Panc1 (cell line): ENCODE data around the gene TEX264. TPM values are rescaled to one million over a fixed set of nuclear protein-coding genes. Genes with fewer than 3 reads are reported as not detected.

Experiments used
- ATAC-seq: fragments of 200-7000 bp; cut with Tn5 transposase; 2 replicates; pipeline ENCODE4 v1.9.1; 2020; ENCODE audit warnings: mild to moderate bottlenecking, moderate library complexity
- BruUV-seq: library from RNA; stranded (reverse); fragments of 400-500 nt; replicated peaks from 2 replicates; lab custom pipeline; 2021; lab: Mats Ljungman, UMichigan
- CTCF ChIA-PET: fragments of 300-600 bp; sonication (Branson Sonifier 250); formaldehyde crosslinking; loops from one replicate; lab custom pipeline; 2022; ENCODE audit warnings: antibody characterized with exemption; lab: Charles Lee
- POLR2A ChIA-PET: fragments of 300-600 bp; sonication (Branson Sonifier 250); formaldehyde crosslinking; loops from one replicate; lab custom pipeline; 2022; ENCODE audit warnings: antibody characterized with exemption; lab: Charles Lee
- DNase-seq: peaks from one replicate; pipeline ENCODE4 v3.0.0-alpha.2; 2010; ENCODE audit warnings: low read depth, low spot score
- H3K27ac ChIP-seq: 2 replicates; pipeline ENCODE4 v1.5.1; 2011; ENCODE audit warnings: mild to moderate bottlenecking, low read length, inconsistent platforms
- H3K27me3 ChIP-seq: fragments of 200-500 bp; sonication (Bioruptor generic); 2 replicates; pipeline ENCODE4 v1.6.0; 2014; ENCODE audit warnings: low read length, inconsistent platforms; ENCODE audit not compliant: control insufficient read depth, insufficient read depth
- H3K36me3 ChIP-seq: fragments of 200-500 bp; sonication (Bioruptor generic); 2 replicates; pipeline ENCODE4 v1.5.1; 2014; ENCODE audit warnings: inconsistent platforms, mild to moderate bottlenecking, low read length, moderate library complexity; ENCODE audit not compliant: control insufficient read depth, insufficient read depth
- H3K4me1 ChIP-seq: 2 replicates; pipeline ENCODE4 v1.5.1; 2011; ENCODE audit warnings: inconsistent platforms, mild to moderate bottlenecking, low read length, moderate library complexity; ENCODE audit not compliant: control insufficient read depth, insufficient read depth
- H3K4me3 ChIP-seq, 2 experiments: 2 replicates each; pipeline ENCODE4 v1.5.1; 2011 to 2012; ENCODE audit warnings: low read depth in 2 of 2, low read length in 2 of 2, mild to moderate bottlenecking in 2 of 2, inconsistent platforms in 1 of 2, moderate library complexity in 1 of 2
- H3K9me3 ChIP-seq: fragments of 200-500 bp; sonication (Bioruptor generic); 2 replicates; pipeline ENCODE4 v1.5.1; 2014; ENCODE audit warnings: low read depth, mild to moderate bottlenecking, inconsistent platforms, low read length, moderate library complexity; ENCODE audit not compliant: control insufficient read depth, insufficient read depth
- POLR2AphosphoS5 ChIP-seq: IDR thresholded peaks from 2 replicates; pipeline ENCODE4 v1.6.1; 2012; ENCODE audit warnings: mild to moderate bottlenecking, low read depth, low read length, moderate library complexity
- SIN3A ChIP-seq: IDR thresholded peaks from 2 replicates; pipeline ENCODE4 v1.6.1; 2012; ENCODE audit warnings: low read depth, mild to moderate bottlenecking, low read length, moderate library complexity, borderline replicate concordance; ENCODE audit not compliant: insufficient read depth
- TCF7L2 ChIP-seq: IDR thresholded peaks from 2 replicates; pipeline ENCODE4 v1.6.1; 2011; ENCODE audit warnings: mild to moderate bottlenecking, low read depth, low read length, inconsistent platforms
- in situ Hi-C: cut with HindIII; loops from 2 replicates; pipeline ENCODE4 v1.10.0; 2016; ENCODE audit warnings: low sequenced_read_pairs, low pct_unique_long_range_greater_than_20kb
- intact Hi-C: fragments of 100-400 bp; cut with micrococcal nuclease; formaldehyde crosslinking; loops from one replicate; pipeline ENCODE4 v1.10.0; 2022; ENCODE audit not compliant: unreplicated experiment
- total RNA-seq: library from RNA; stranded (reverse); gene quantifications from one replicate; pipeline ENCODE4 v1.2.1, GENCODE V29; 2021; ENCODE audit not compliant: unreplicated experiment
- TF ChIP-seq, protein P1 (sequence below), 2 experiments: IDR thresholded peaks; 2 replicates each; pipeline ENCODE4 v1.6.1; 2011 to 2012; ENCODE audit warnings: low read depth in 2 of 2, control low read depth in 1 of 2, low read length in 1 of 2, mild to moderate bottlenecking in 1 of 2, moderate library complexity in 1 of 2; ENCODE audit not compliant: insufficient read depth in 1 of 2
- TF ChIP-seq, protein P2 (sequence below): fragments of 450-650 bp; IDR thresholded peaks from 2 replicates; pipeline ENCODE4 v1.5.1; 2017; ENCODE audit warnings: mild to moderate bottlenecking

Gene TEX264
- total RNA-seq, 1 experiment from 2014 or later: 45.8 TPM

- no peaks in the 10 kb centered on the region for H3K27me3 ChIP-seq
- no peaks in the 10 kb centered on the region for H3K4me1 ChIP-seq
- no TSS peak for BruUV-seq
- DNase-seq: no peak
- POLR2A ChIA-PET: no interaction called here
- ATAC-seq: no peak
- TF ChIP-seq POLR2AphosphoS5 (no peak), SIN3A (no peak), TCF7L2 (no peak)
- TF ChIP-seq, protein P1, sequence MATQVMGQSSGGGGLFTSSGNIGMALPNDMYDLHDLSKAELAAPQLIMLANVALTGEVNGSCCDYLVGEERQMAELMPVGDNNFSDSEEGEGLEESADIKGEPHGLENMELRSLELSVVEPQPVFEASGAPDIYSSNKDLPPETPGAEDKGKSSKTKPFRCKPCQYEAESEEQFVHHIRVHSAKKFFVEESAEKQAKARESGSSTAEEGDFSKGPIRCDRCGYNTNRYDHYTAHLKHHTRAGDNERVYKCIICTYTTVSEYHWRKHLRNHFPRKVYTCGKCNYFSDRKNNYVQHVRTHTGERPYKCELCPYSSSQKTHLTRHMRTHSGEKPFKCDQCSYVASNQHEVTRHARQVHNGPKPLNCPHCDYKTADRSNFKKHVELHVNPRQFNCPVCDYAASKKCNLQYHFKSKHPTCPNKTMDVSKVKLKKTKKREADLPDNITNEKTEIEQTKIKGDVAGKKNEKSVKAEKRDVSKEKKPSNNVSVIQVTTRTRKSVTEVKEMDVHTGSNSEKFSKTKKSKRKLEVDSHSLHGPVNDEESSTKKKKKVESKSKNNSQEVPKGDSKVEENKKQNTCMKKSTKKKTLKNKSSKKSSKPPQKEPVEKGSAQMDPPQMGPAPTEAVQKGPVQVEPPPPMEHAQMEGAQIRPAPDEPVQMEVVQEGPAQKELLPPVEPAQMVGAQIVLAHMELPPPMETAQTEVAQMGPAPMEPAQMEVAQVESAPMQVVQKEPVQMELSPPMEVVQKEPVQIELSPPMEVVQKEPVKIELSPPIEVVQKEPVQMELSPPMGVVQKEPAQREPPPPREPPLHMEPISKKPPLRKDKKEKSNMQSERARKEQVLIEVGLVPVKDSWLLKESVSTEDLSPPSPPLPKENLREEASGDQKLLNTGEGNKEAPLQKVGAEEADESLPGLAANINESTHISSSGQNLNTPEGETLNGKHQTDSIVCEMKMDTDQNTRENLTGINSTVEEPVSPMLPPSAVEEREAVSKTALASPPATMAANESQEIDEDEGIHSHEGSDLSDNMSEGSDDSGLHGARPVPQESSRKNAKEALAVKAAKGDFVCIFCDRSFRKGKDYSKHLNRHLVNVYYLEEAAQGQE (IDR thresholded peaks at IDR 0.05; ENCODE audit: insufficient read depth in 1 of 2, low read depth in 2 of 2, low read length in 1 of 2): no peak
- TF ChIP-seq, protein P2, sequence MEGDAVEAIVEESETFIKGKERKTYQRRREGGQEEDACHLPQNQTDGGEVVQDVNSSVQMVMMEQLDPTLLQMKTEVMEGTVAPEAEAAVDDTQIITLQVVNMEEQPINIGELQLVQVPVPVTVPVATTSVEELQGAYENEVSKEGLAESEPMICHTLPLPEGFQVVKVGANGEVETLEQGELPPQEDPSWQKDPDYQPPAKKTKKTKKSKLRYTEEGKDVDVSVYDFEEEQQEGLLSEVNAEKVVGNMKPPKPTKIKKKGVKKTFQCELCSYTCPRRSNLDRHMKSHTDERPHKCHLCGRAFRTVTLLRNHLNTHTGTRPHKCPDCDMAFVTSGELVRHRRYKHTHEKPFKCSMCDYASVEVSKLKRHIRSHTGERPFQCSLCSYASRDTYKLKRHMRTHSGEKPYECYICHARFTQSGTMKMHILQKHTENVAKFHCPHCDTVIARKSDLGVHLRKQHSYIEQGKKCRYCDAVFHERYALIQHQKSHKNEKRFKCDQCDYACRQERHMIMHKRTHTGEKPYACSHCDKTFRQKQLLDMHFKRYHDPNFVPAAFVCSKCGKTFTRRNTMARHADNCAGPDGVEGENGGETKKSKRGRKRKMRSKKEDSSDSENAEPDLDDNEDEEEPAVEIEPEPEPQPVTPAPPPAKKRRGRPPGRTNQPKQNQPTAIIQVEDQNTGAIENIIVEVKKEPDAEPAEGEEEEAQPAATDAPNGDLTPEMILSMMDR: no peak
- intact Hi-C loops (no loop called here), in situ Hi-C loops (no loop called here)
- H3K9me3 ChIP-seq: no peaks in the 10 kb centered on the region
- no peaks in the 10 kb centered on the region for H3K36me3 ChIP-seq
- H3K27ac ChIP-seq: no peak overlapping the region
- H3K4me3 ChIP-seq: no peak overlapping the region
- CTCF ChIA-PET: no interaction called here
These were observed 7.1 kb downstream of the TEX264 start for GRCh38 chr3:51678186-51678585.

GRCh38 chr3:51678641-51679040 is 7.6 kb downstream of the TEX264 start:
- ATAC-seq: no peak
- BruUV-seq: no TSS peak

More at GRCh38 chr3:51678641-51679040, 7.6 kb downstream of the TEX264 start:
- Histone ChIP-seq H3K36me3 (no peaks in the 10 kb centered on the region), H3K27ac (no peak overlapping the region), H3K4me1 (no peaks in the 10 kb centered on the region), H3K9me3 (no peaks in the 10 kb centered on the region), H3K4me3 (no peak overlapping the region), H3K27me3 (no peaks in the 10 kb centered on the region)
- in situ Hi-C loops (no loop called here), intact Hi-C loops (no loop called here)
- DNase-seq: no peak
- no peak for TF ChIP-seq POLR2AphosphoS5
- TF ChIP-seq, protein P2: no peak
- no peak for TF ChIP-seq SIN3A
- ChIA-PET POLR2A (no interaction called here), CTCF (no interaction called here)
